Calu3 (cell line): Measurements from ENCODE around the gene ASB3. TPM values are rescaled to one million over a fixed set of nuclear protein-coding genes. Genes with fewer than 3 reads are reported as not detected.

Experiments used
- BruUV-seq: library from RNA; stranded (reverse); fragments of 400-500 nt; replicated peaks from 2 replicates; lab custom pipeline; 2021; lab: Mats Ljungman, UMichigan
- CTCF ChIA-PET: fragments of 300-600 bp; sonication (Branson Sonifier 250); formaldehyde crosslinking; loops from one replicate; lab custom pipeline; 2022; ENCODE audit warnings: antibody characterized with exemption; lab: Charles Lee
- DNase-seq: peaks from one replicate; pipeline ENCODE4 v3.0.0; 2022
- H3K27ac Mint-ChIP-seq: one replicate; pipeline ENCODE4 v1.8.0; 2022; ENCODE audit warnings: mixed read lengths; ENCODE audit not compliant: unreplicated experiment
- H3K27me3 Mint-ChIP-seq: one replicate; pipeline ENCODE4 v1.8.0; 2022; ENCODE audit warnings: mixed read lengths; ENCODE audit not compliant: unreplicated experiment
- H3K36me3 Mint-ChIP-seq: one replicate; pipeline ENCODE4 v1.8.0; 2022; ENCODE audit warnings: mild to moderate bottlenecking, moderate library complexity, mixed read lengths; ENCODE audit not compliant: insufficient read depth, unreplicated experiment
- H3K4me1 Mint-ChIP-seq: one replicate; pipeline ENCODE4 v1.8.0; 2022; ENCODE audit warnings: mild to moderate bottlenecking, low read depth, mixed read lengths; ENCODE audit not compliant: unreplicated experiment
- H3K4me3 Mint-ChIP-seq: one replicate; pipeline ENCODE4 v1.8.0; 2022; ENCODE audit warnings: mild to moderate bottlenecking, low read depth, moderate library complexity, mixed read lengths; ENCODE audit not compliant: unreplicated experiment
- H3K9me3 Mint-ChIP-seq: one replicate; pipeline ENCODE4 v1.8.0; 2022; ENCODE audit warnings: low read depth, mixed read lengths; ENCODE audit not compliant: unreplicated experiment
- CTCF ChIP-seq: fragments of 200-600 bp; IDR thresholded peaks from one replicate; pipeline ENCODE4 v1.8.0; 2022; ENCODE audit warnings: antibody characterized with exemption; ENCODE audit not compliant: unreplicated experiment
- intact Hi-C: fragments of 100-400 bp; cut with micrococcal nuclease; formaldehyde crosslinking; loops from one replicate; pipeline ENCODE4 v1.10.0; 2022; ENCODE audit not compliant: unreplicated experiment
- total RNA-seq: library from RNA; stranded (reverse); gene quantifications from 2 replicates; pipeline ENCODE4 v1.2.3, GENCODE V29; 2022

Gene ASB3
- total RNA-seq, 1 experiment from 2014 or later: 15.8 TPM

GRCh38 chr2:53641290-53641689, 145.5 kb downstream of the ASB3 start:
- Mint-ChIP-seq H3K27me3 (no peaks in the 10 kb centered on the region), H3K36me3 (no peaks in the 10 kb centered on the region), H3K4me3 (no peak overlapping the region), H3K9me3 (peaks cover 4% of the 10 kb centered on the region), H3K4me1 (no peaks in the 10 kb centered on the region), H3K27ac (no peak overlapping the region)
- no TSS peak for BruUV-seq
- no peak for TF ChIP-seq CTCF
- CTCF ChIA-PET: no interaction called here
- intact Hi-C loops: no loop called here
- DNase-seq: no peak

GRCh38 chr2:53640466-53640865, 146.3 kb downstream of the ASB3 start:
- peaks cover 4% of the 10 kb centered on the region for H3K9me3 Mint-ChIP-seq
- H3K36me3 Mint-ChIP-seq: no peaks in the 10 kb centered on the region
- no peak for TF ChIP-seq CTCF
- CTCF ChIA-PET: no interaction called here
- intact Hi-C loops: no loop called here
- H3K4me1 Mint-ChIP-seq: no peaks in the 10 kb centered on the region
- no peak for DNase-seq
- BruUV-seq: no TSS peak
- no peak overlapping the region for H3K27ac Mint-ChIP-seq
- no peaks in the 10 kb centered on the region for H3K27me3 Mint-ChIP-seq
- H3K4me3 Mint-ChIP-seq: no peak overlapping the region

- CTCF ChIA-PET: interaction anchor here (0.7 kb wide), 1 partner anchor 541 kb away, joined by 3 read pairs; no protein-coding TSS in a partner anchor
- no peaks in the 10 kb centered on the region for H3K4me1 Mint-ChIP-seq
- H3K4me3 Mint-ChIP-seq: no peak overlapping the region
- H3K36me3 Mint-ChIP-seq: no peaks in the 10 kb centered on the region
- H3K27me3 Mint-ChIP-seq: no peaks in the 10 kb centered on the region
- H3K27ac Mint-ChIP-seq: no peak overlapping the region
- peaks cover 4% of the 10 kb centered on the region for H3K9me3 Mint-ChIP-seq
- intact Hi-C loops: no loop called here
- no peak for DNase-seq
- BruUV-seq: no TSS peak
- no peak for TF ChIP-seq CTCF
Measured at GRCh38 chr2:53636596-53636995, 150.2 kb downstream of the ASB3 start.

GRCh38 chr2:53636109-53636508, 150.6 kb downstream of the ASB3 start:
- no TSS peak for BruUV-seq
- H3K4me3 Mint-ChIP-seq: no peak overlapping the region
- intact Hi-C loops: no loop called here
- no peak for DNase-seq
- no peak overlapping the region for H3K27ac Mint-ChIP-seq
- no peaks in the 10 kb centered on the region for H3K4me1 Mint-ChIP-seq
- TF ChIP-seq CTCF: no peak
- CTCF ChIA-PET: interaction anchor here (0.7 kb wide), 1 partner anchor 541 kb away, joined by 3 read pairs; no protein-coding TSS in a partner anchor
- H3K9me3 Mint-ChIP-seq: peaks cover 4% of the 10 kb centered on the region
- H3K27me3 Mint-ChIP-seq: no peaks in the 10 kb centered on the region
- H3K36me3 Mint-ChIP-seq: no peaks in the 10 kb centered on the region
